Transverse colon (tissue), 4 donors: ENCODE results near the gene FAH.

Source experiments
- CTCF ChIP-seq, 5 experiments: fragments of 200-600 bp in 3 of 5; fragments of 450-650 bp in 2 of 5; sonication (generic) in 3 of 5; IDR thresholded peaks; 1 replicate in 2 of 5; 2 replicates in 3 of 5; pipeline ENCODE4 v1.5.1; 2016 to 2017; ENCODE audit warnings: antibody characterized with exemption in 5 of 5, inconsistent platforms in 3 of 5, mild to moderate bottlenecking in 2 of 5, moderate library complexity in 1 of 5
- POLR2A ChIP-seq: fragments of 450-650 bp; IDR thresholded peaks from one replicate; pipeline ENCODE4 v1.6.1; 2016; ENCODE audit warnings: antibody characterized with exemption, mild to moderate bottlenecking, moderate library complexity
- POLR2AphosphoS5 ChIP-seq, 3 donors: sonication (generic); formaldehyde crosslinking; IDR thresholded peaks; one replicate each; pipeline ENCODE4 v1.6.1; 2016; ENCODE audit warnings: antibody characterized with exemption in 3 of 3

- TF ChIP-seq CTCF (IDR thresholded peaks at IDR 0.05) (no peak), POLR2A (no peak), POLR2AphosphoS5 (IDR thresholded peaks at IDR 0.05) (no peak)
These were observed 31.1 kb downstream of the FAH start for GRCh38 chr15:80183886-80184285.
